Transverse colon (tissue), 4 donors: ENCODE results near the gene ATP6V1E1. TPM values are rescaled to one million over a fixed set of nuclear protein-coding genes. Genes with fewer than 3 reads are reported as not detected.
A peak's percentile ranks its signal among the peaks of the same experiment; 100 is the strongest.
"Not testable (repeated sequence)": the region's sequence is repeated elsewhere in the genome, so short reads cannot be mapped to it uniquely, and the experiment has no call there.

Source experiments
- DNase-seq: peaks from one replicate; pipeline ENCODE4 v3.0.0-alpha.2; 2019
- H3K27ac ChIP-seq, 4 donors: fragments of 200-600 bp; sonication (generic); 2 replicates each; pipeline ENCODE4 v1.5.1; 2016 to 2018; ENCODE audit warnings: inconsistent platforms in 4 of 4
- H3K27me3 ChIP-seq: fragments of 200-600 bp; sonication (generic); 2 replicates; pipeline ENCODE4 v1.5.1; 2017; ENCODE audit warnings: inconsistent platforms
- H3K36me3 ChIP-seq, 4 donors: fragments of 200-600 bp; sonication (generic); 2 replicates each; pipeline ENCODE4 v1.5.1; 2017 to 2019; ENCODE audit warnings: inconsistent platforms in 4 of 4
- H3K4me1 ChIP-seq, 4 donors: fragments of 200-600 bp; sonication (generic); 2 replicates each; pipeline ENCODE4 v1.5.1; 2017 to 2020; ENCODE audit warnings: inconsistent platforms in 4 of 4
- H3K4me3 ChIP-seq, 4 donors: fragments of 200-600 bp; sonication (generic); 1 replicate in 1 of 4; 2 replicates in 3 of 4; pipeline versions ENCODE4 v1.5.1 to v1.6.1; 2017 to 2019; ENCODE audit warnings: inconsistent platforms in 4 of 4
- H3K9me3 ChIP-seq, 2 donors: fragments of 200-600 bp; sonication (generic); 2 replicates each; pipeline ENCODE4 v1.5.1; 2017 to 2019; ENCODE audit warnings: inconsistent platforms in 2 of 2
- EP300 ChIP-seq: sonication (generic); formaldehyde crosslinking; IDR thresholded peaks from one replicate; pipeline ENCODE4 v1.6.1; 2017; ENCODE audit warnings: antibody characterized with exemption, low read depth
- POLR2A ChIP-seq: fragments of 450-650 bp; IDR thresholded peaks from one replicate; pipeline ENCODE4 v1.6.1; 2016; ENCODE audit warnings: antibody characterized with exemption, mild to moderate bottlenecking, moderate library complexity
- POLR2AphosphoS5 ChIP-seq, 3 donors: sonication (generic); formaldehyde crosslinking; IDR thresholded peaks; one replicate each; pipeline ENCODE4 v1.6.1; 2016; ENCODE audit warnings: antibody characterized with exemption in 3 of 3
- WGBS, 2 donors: methylation state at CpG; one replicate each; pipeline ENCODE4 v1.1.5; 2018; ENCODE audit warnings: low coverage in 1 of 2; 5-methylcytosine and 5-hydroxymethylcytosine counted together
- in situ Hi-C, 4 donors: fragments of 200-750 bp; cut with MboI; loops; one replicate each; pipeline versions ENCODE4 v1.15.0 to v1.15.1; 2017; ENCODE audit warnings: low sequenced_read_pairs in 3 of 4, low pct_ligation_motif_present in 1 of 4, low pct_unique_long_range_greater_than_20kb in 1 of 4
- intact Hi-C: fragments of 100-400 bp; cut with DNase I; formaldehyde crosslinking; loops from one replicate; pipeline ENCODE4 v1.15.1; 2023; ENCODE audit warnings: low total_unique reads
- total RNA-seq, 4 donors: library from RNA; depleted of rRNA; stranded (reverse); fragments of >200 nt; gene quantifications; one replicate each; pipeline ENCODE4 v1.1.0, GENCODE V29; 2016
- TF ChIP-seq, protein P1 (sequence below), 5 experiments: fragments of 200-600 bp in 3 of 5; fragments of 450-650 bp in 2 of 5; sonication (generic) in 3 of 5; IDR thresholded peaks; 1 replicate in 2 of 5; 2 replicates in 3 of 5; pipeline ENCODE4 v1.5.1; 2016 to 2017; ENCODE audit warnings: antibody characterized with exemption in 5 of 5, inconsistent platforms in 3 of 5, mild to moderate bottlenecking in 2 of 5, moderate library complexity in 1 of 5

ATP6V1E1 gene
- total RNA-seq, 4 donors from 2014 or later, result 103 to 142 (median 107) TPM

GRCh38 chr22:17655289-17655688, 26.7 kb upstream of the ATP6V1E1 start:
- Histone ChIP-seq H3K4me1 (peaks cover 0 to 27% (median 11%) of the 10 kb centered on the region in 4 donors), H3K9me3 (no peaks in the 10 kb centered on the region), H3K27me3 (no peaks in the 10 kb centered on the region), H3K4me3 (no peak overlapping the region), H3K27ac (peak overlapping the region; percentile 69 to 78 (median 74)), H3K36me3 (peaks cover 0 to under 1% (median 0%) of the 10 kb centered on the region in 4 donors)
- DNase-seq, result peak; percentile 37
- 62 to 66% methylated on average over 2 to 3 of the region's 3 CpGs for WGBS, 2 donors
- intact Hi-C loops (no loop called here), in situ Hi-C loops (no loop called here)
- TF ChIP-seq EP300 (no peak), POLR2A (no peak), POLR2AphosphoS5 (IDR thresholded peaks at IDR 0.05) (no peak)
- TF ChIP-seq, protein P1, sequence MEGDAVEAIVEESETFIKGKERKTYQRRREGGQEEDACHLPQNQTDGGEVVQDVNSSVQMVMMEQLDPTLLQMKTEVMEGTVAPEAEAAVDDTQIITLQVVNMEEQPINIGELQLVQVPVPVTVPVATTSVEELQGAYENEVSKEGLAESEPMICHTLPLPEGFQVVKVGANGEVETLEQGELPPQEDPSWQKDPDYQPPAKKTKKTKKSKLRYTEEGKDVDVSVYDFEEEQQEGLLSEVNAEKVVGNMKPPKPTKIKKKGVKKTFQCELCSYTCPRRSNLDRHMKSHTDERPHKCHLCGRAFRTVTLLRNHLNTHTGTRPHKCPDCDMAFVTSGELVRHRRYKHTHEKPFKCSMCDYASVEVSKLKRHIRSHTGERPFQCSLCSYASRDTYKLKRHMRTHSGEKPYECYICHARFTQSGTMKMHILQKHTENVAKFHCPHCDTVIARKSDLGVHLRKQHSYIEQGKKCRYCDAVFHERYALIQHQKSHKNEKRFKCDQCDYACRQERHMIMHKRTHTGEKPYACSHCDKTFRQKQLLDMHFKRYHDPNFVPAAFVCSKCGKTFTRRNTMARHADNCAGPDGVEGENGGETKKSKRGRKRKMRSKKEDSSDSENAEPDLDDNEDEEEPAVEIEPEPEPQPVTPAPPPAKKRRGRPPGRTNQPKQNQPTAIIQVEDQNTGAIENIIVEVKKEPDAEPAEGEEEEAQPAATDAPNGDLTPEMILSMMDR (IDR thresholded peaks at IDR 0.05), result no peak

GRCh38 chr22:17648569-17648968, 20.0 kb upstream of the ATP6V1E1 start:
- in situ Hi-C loops, result no loop called here

DNA sequence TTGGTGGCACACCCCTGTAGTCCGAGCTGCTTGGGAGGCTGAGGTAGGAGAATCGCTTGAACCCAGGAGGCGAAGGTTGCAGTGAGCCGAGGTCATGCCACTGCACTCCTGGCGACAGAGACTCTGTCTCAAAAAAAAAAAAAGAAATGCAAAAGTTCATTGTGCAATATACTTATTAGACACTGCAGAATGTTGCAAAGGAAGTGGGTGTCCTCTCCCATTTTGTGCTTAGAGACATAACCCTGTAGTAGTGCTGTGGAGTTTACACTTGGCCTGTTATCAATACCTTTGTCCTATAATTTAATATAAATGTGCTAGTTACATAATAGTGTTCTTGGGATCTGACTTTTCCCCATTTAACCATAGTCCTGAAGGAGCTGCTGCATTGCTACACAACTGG, 19.4 kb upstream of the ATP6V1E1 start:
- Histone ChIP-seq H3K27ac (no peak overlapping the region), H3K9me3 (no peaks in the 10 kb centered on the region), H3K4me3 (no peak overlapping the region), H3K4me1 (peaks cover 0 to 4% (median under 1%) of the 10 kb centered on the region in 4 donors), H3K27me3 (no peaks in the 10 kb centered on the region), H3K36me3 (no peaks in the 10 kb centered on the region)
- intact Hi-C loops (no loop called here), in situ Hi-C loops (no loop called here)
- no peak for TF ChIP-seq POLR2AphosphoS5 (IDR thresholded peaks at IDR 0.05)
- TF ChIP-seq, protein P1 (IDR thresholded peaks at IDR 0.05), result no peak
- TF ChIP-seq EP300, result no peak
- no peak for TF ChIP-seq POLR2A
- 91 to 95% methylated on average over 5 of the region's 5 CpGs for WGBS, 2 donors
- no peak for DNase-seq

More at GRCh38 chr22:17648569-17648968, 20.0 kb upstream of the ATP6V1E1 start:
- TF ChIP-seq EP300 (no peak), POLR2AphosphoS5 (IDR thresholded peaks at IDR 0.05) (no peak), POLR2A (no peak)
- TF ChIP-seq, protein P1 (IDR thresholded peaks at IDR 0.05), result no peak
- Histone ChIP-seq H3K4me3 (no peak overlapping the region), H3K36me3 (no peaks in the 10 kb centered on the region), H3K4me1 (peaks cover 0 to 10% (median 3%) of the 10 kb centered on the region in 4 donors), H3K27ac (no peak overlapping the region), H3K27me3 (no peaks in the 10 kb centered on the region), H3K9me3 (no peaks in the 10 kb centered on the region)
- WGBS, 2 donors, result 74 to 94% methylated on average over 1 of the region's 1 CpG
- intact Hi-C loops, result no loop called here
- no peak for DNase-seq

DNA sequence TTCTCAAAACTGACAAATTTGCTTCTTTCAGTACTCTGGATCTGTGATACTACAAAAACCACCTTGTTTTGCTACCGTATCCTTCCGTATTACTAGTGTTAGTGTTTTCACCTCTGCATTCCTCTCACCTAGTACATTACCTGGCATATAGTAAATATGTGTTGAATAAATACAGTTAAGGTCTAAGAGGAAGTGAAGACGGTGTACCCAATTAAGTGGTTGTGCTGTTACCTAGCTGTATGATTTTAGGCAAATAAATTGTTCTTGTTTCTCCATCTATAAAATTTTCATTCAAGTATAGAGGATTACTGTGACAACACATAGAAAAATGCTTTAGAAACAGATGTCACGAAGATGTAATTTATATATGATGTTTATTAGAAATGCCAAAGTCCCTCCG, 18.9 kb upstream of the ATP6V1E1 start:
- WGBS, 2 donors, result 76 to 87% methylated on average over 5 of the region's 5 CpGs
- no peak for DNase-seq
- in situ Hi-C loops, result no loop called here
- Histone ChIP-seq H3K27me3 (no peaks in the 10 kb centered on the region), H3K27ac (no peak overlapping the region), H3K36me3 (no peaks in the 10 kb centered on the region), H3K9me3 (no peaks in the 10 kb centered on the region), H3K4me3 (no peak overlapping the region), H3K4me1 (peaks cover 0 to 4% (median 0%) of the 10 kb centered on the region in 4 donors)
- TF ChIP-seq POLR2AphosphoS5 (IDR thresholded peaks at IDR 0.05) (no peak), POLR2A (no peak), EP300 (no peak)
- TF ChIP-seq, protein P1 (IDR thresholded peaks at IDR 0.05), result no peak
- intact Hi-C loops, result no loop called here

DNA sequence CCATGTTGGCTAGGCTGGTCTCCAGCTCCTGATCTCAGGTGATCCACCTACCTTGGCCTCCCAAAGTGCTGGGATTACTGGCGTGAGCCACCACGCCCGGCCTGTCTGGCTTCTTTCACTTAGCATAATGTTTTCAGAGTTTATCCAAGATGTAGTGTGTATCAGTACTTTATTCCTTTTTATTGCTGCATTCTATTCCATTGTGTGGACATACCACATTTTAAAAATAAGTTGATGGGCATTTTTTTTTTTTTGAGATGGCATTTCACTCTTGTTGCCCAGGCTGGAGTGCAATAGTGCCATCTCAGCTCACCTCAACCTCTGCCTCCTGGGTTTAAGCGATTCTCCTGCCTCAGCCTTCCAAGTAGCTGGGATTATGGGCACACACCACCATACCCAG, 13.8 kb upstream of the ATP6V1E1 start:
- H3K27me3 ChIP-seq, intact Hi-C loops, H3K9me3 ChIP-seq, H3K36me3 ChIP-seq, in situ Hi-C loops, H3K27ac ChIP-seq, H3K4me3 ChIP-seq, DNase-seq: not testable (repeated sequence)
- H3K4me1 ChIP-seq, result peaks cover 0 to 24% (median 15%) of the 10 kb centered on the region in 4 donors
- WGBS, 2 donors, result 95 to 100% methylated on average over 4 of the region's 4 CpGs
